Measurements from ENCODE around the gene SIMC1. TPM values are rescaled to one million over a fixed set of nuclear protein-coding genes. Genes with fewer than 3 reads are reported as not detected.

Gene SIMC1
- total RNA-seq, 1 donor from 2014 or later: 10.4 TPM

- Mint-ChIP-seq H3K9me3 (ENCODE audit: unreplicated experiment) (peaks cover 2% of the 10 kb centered on the region), H3K27me3 (ENCODE audit: low read depth, unreplicated experiment) (peaks cover 2% of the 10 kb centered on the region), H3K4me3 (ENCODE audit: unreplicated experiment) (no peak overlapping the region), H3K36me3 (ENCODE audit: low read depth, unreplicated experiment) (peaks cover 8% of the 10 kb centered on the region), H3K4me1 (ENCODE audit: low read depth, unreplicated experiment) (peaks cover 11% of the 10 kb centered on the region), H3K27ac (ENCODE audit: unreplicated experiment) (no peak overlapping the region)
- H3K4me2 ChIP-seq (ENCODE audit: low read length): no peak overlapping the region
- no peak for TF ChIP-seq EZH2 (IDR thresholded peaks at IDR 0.05; ENCODE audit: insufficient read depth, low read length)
- TF ChIP-seq, protein P1, sequence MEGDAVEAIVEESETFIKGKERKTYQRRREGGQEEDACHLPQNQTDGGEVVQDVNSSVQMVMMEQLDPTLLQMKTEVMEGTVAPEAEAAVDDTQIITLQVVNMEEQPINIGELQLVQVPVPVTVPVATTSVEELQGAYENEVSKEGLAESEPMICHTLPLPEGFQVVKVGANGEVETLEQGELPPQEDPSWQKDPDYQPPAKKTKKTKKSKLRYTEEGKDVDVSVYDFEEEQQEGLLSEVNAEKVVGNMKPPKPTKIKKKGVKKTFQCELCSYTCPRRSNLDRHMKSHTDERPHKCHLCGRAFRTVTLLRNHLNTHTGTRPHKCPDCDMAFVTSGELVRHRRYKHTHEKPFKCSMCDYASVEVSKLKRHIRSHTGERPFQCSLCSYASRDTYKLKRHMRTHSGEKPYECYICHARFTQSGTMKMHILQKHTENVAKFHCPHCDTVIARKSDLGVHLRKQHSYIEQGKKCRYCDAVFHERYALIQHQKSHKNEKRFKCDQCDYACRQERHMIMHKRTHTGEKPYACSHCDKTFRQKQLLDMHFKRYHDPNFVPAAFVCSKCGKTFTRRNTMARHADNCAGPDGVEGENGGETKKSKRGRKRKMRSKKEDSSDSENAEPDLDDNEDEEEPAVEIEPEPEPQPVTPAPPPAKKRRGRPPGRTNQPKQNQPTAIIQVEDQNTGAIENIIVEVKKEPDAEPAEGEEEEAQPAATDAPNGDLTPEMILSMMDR (IDR thresholded peaks at IDR 0.05; ENCODE audit: insufficient read depth, low read depth, low read length): no peak
- no peak overlapping the region for H3K9ac ChIP-seq (ENCODE audit: low read length)
- no peak overlapping the region for H3K27ac ChIP-seq (ENCODE audit: low read depth, low read length)
- H3K79me2 ChIP-seq (ENCODE audit: insufficient read depth, low read length): peaks cover 9% of the 10 kb centered on the region
- H3K36me3 ChIP-seq (ENCODE audit: insufficient read depth, low read length): peaks cover 16% of the 10 kb centered on the region
- H3K4me3 ChIP-seq (ENCODE audit: insufficient read depth, low read depth, low read length): no peak overlapping the region
- FAIRE-seq (no peak), DNase-seq (ENCODE audit: low read depth) (no peak)
- no peaks in the 10 kb centered on the region for H3K9me3 ChIP-seq (ENCODE audit: insufficient read depth, low read depth, low read length)
- no peak overlapping the region for H2AFZ ChIP-seq (ENCODE audit: low read depth, low read length)
- peaks cover 11% of the 10 kb centered on the region for H3K4me1 ChIP-seq (ENCODE audit: insufficient read depth, low read length)
- H4K20me1 ChIP-seq (ENCODE audit: insufficient read depth, low read length): peaks cover 9% of the 10 kb centered on the region
- H3K27me3 ChIP-seq (ENCODE audit: insufficient read depth, low read length): no peaks in the 10 kb centered on the region
Measured at GRCh38 chr5:176369934-176370711, 131.9 kb downstream of the SIMC1 start.

GRCh38 chr5:176371621-176372539 is 133.7 kb downstream of the SIMC1 start:
- no peak overlapping the region for H3K4me3 Mint-ChIP-seq (ENCODE audit: unreplicated experiment)
- Histone ChIP-seq H3K9ac (ENCODE audit: low read length) (no peak overlapping the region), H3K4me2 (ENCODE audit: low read length) (no peak overlapping the region), H4K20me1 (ENCODE audit: insufficient read depth, low read length) (peaks cover 9% of the 10 kb centered on the region), H3K9me3 (ENCODE audit: insufficient read depth, low read depth, low read length) (no peaks in the 10 kb centered on the region), H3K36me3 (ENCODE audit: insufficient read depth, low read length) (peaks cover 18% of the 10 kb centered on the region), H2AFZ (ENCODE audit: low read depth, low read length) (no peak overlapping the region), H3K4me1 (ENCODE audit: insufficient read depth, low read length) (no peaks in the 10 kb centered on the region), H3K79me2 (ENCODE audit: insufficient read depth, low read length) (no peaks in the 10 kb centered on the region), H3K27ac (ENCODE audit: low read depth, low read length) (no peak overlapping the region), H3K4me3 (ENCODE audit: insufficient read depth, low read depth, low read length) (no peak overlapping the region), H3K27me3 (ENCODE audit: insufficient read depth, low read length) (no peaks in the 10 kb centered on the region)
- H3K36me3 Mint-ChIP-seq (ENCODE audit: low read depth, unreplicated experiment): peaks cover 8% of the 10 kb centered on the region
- peaks cover 2% of the 10 kb centered on the region for H3K27me3 Mint-ChIP-seq (ENCODE audit: low read depth, unreplicated experiment)
- H3K27ac Mint-ChIP-seq (ENCODE audit: unreplicated experiment): no peak overlapping the region
- H3K4me1 Mint-ChIP-seq (ENCODE audit: low read depth, unreplicated experiment): peaks cover 8% of the 10 kb centered on the region
- DNase-seq (ENCODE audit: low read depth) (no peak), FAIRE-seq (no peak)
- H3K9me3 Mint-ChIP-seq (ENCODE audit: unreplicated experiment): peaks cover 2% of the 10 kb centered on the region
- TF ChIP-seq, protein P1 (IDR thresholded peaks at IDR 0.05; ENCODE audit: insufficient read depth, low read depth, low read length): no peak
- no peak for TF ChIP-seq EZH2 (IDR thresholded peaks at IDR 0.05; ENCODE audit: insufficient read depth, low read length)
